Naive thymus-derived CD4-positive, alpha-beta T cell (primary cell): ENCODE data around the gene ANKH. TPM values are rescaled to one million over a fixed set of nuclear protein-coding genes. Genes with fewer than 3 reads are reported as not detected.

Experiments
- ATAC-seq: fragments of 150-1000 bp; cut with Tn5 transposase; 2 replicates; pipeline ENCODE4 v1.10.0; 2021; ENCODE audit warnings: mild to moderate bottlenecking, moderate library complexity
- CTCF ChIA-PET: fragments of 350-600 bp; sonication (Branson Sonifier 250); formaldehyde crosslinking; loops from one replicate; lab custom pipeline; 2021; ENCODE audit warnings: antibody characterized with exemption; lab: Charles Lee
- POLR2A ChIA-PET: fragments of 350-600 bp; sonication (Branson Sonifier 250); formaldehyde crosslinking; loops from one replicate; lab custom pipeline; 2021; ENCODE audit warnings: antibody characterized with exemption, inconsistent platforms; lab: Charles Lee
- DNase-seq, 9 donors: peaks; one replicate each; pipeline versions ENCODE4 v3.0.0 to v3.0.0-alpha.2; 2020 to 2022; ENCODE audit warnings: mixed read lengths in 1 of 9
- H3K27ac ChIP-seq: one replicate; pipeline ENCODE4 v1.7.0; 2013; ENCODE audit warnings: mild to moderate bottlenecking, low read depth, low read length, moderate library complexity
- H3K27me3 ChIP-seq, 2 donors: one replicate each; pipeline ENCODE4 v1.7.0; 2013; ENCODE audit warnings: low read length in 2 of 2, mild to moderate bottlenecking in 2 of 2, moderate library complexity in 2 of 2; ENCODE audit not compliant: control insufficient read depth in 2 of 2, insufficient read depth in 2 of 2
- H3K36me3 ChIP-seq, 3 experiments: 1 replicate in 2 of 3; 2 replicates in 1 of 3; pipeline ENCODE4 v1.7.0; 2013; ENCODE audit warnings: low read length in 3 of 3, mild to moderate bottlenecking in 3 of 3, moderate library complexity in 1 of 3; ENCODE audit not compliant: insufficient read depth in 3 of 3, control insufficient read depth in 2 of 3
- H3K4me1 ChIP-seq, 2 donors: one replicate each; pipeline ENCODE4 v1.7.0; 2013; ENCODE audit warnings: low read length in 2 of 2, mild to moderate bottlenecking in 2 of 2, moderate library complexity in 1 of 2; ENCODE audit not compliant: control insufficient read depth in 2 of 2, insufficient read depth in 2 of 2
- H3K4me3 ChIP-seq: 2 replicates; pipeline ENCODE4 v1.7.0; 2013; ENCODE audit warnings: mild to moderate bottlenecking, low read length
- H3K9me3 ChIP-seq, 3 experiments: 1 replicate in 2 of 3; 2 replicates in 1 of 3; pipeline ENCODE4 v1.7.0; 2013; ENCODE audit warnings: low read length in 3 of 3; ENCODE audit not compliant: control insufficient read depth in 2 of 3
- H3K27ac Mint-ChIP-seq, 9 donors: one replicate each; pipeline ENCODE4 v1.8.0; 2020 to 2022; ENCODE audit warnings: mixed read lengths in 9 of 9, mild to moderate bottlenecking in 8 of 9, moderate library complexity in 5 of 9, inconsistent platforms in 2 of 9
- H3K27me3 Mint-ChIP-seq, 5 donors: one replicate each; pipeline ENCODE4 v1.8.0; 2021 to 2022; ENCODE audit warnings: mixed read lengths in 5 of 5, mild to moderate bottlenecking in 1 of 5
- H3K36me3 Mint-ChIP-seq, 5 donors: one replicate each; pipeline ENCODE4 v1.8.0; 2020 to 2022; ENCODE audit warnings: mixed read lengths in 5 of 5, mild to moderate bottlenecking in 3 of 5, inconsistent platforms in 1 of 5
- H3K4me1 Mint-ChIP-seq, 7 donors: one replicate each; pipeline ENCODE4 v1.8.0; 2020 to 2022; ENCODE audit warnings: mixed read lengths in 7 of 7, mild to moderate bottlenecking in 3 of 7, inconsistent platforms in 1 of 7
- H3K4me3 Mint-ChIP-seq, 10 donors: one replicate each; pipeline ENCODE4 v1.8.0; 2020 to 2022; ENCODE audit warnings: mild to moderate bottlenecking in 10 of 10, mixed read lengths in 10 of 10, moderate library complexity in 6 of 10, inconsistent platforms in 2 of 10
- H3K9me3 Mint-ChIP-seq, 11 donors: one replicate each; pipeline ENCODE4 v1.8.0; 2020 to 2022; ENCODE audit warnings: mixed read lengths in 11 of 11, mild to moderate bottlenecking in 4 of 11, inconsistent platforms in 1 of 11, moderate library complexity in 1 of 11
- intact Hi-C, 2 donors: fragments of 100-400 bp; cut with micrococcal nuclease; formaldehyde crosslinking; loops; one replicate each; pipeline ENCODE4 v1.15.1; 2023
- polyA plus RNA-seq, 2 donors: library from polyadenylated mRNA; unstranded; fragments of 300-500 nt; fragmentation: Illumina TruSeq; gene quantifications; one replicate each; pipeline ENCODE4 v1.2.3, GENCODE V29; 2021
- total RNA-seq, 6 experiments: library from RNA in 5 of 6; stranded (reverse) in 5 of 6; gene quantifications; 1 replicate in 5 of 6; 2 replicates in 1 of 6; pipeline ENCODE4 v1.2.3 and lab custom pipeline; 2021 to 2026

Gene ANKH
- total and polyA plus RNA-seq, 7 experiments from 2014 or later, result 35.9 to 190 (median 69.5) TPM

GRCh38 chr5:14766584-14766983 is 105.0 kb downstream of the ANKH start:
- Mint-ChIP-seq H3K9me3 (no peaks in the 10 kb centered on the region), H3K27ac (peak overlapping the region in 2 of 9 donors; percentile 13 to 63), H3K4me3 (no peak overlapping the region), H3K27me3 (no peaks in the 10 kb centered on the region), H3K4me1 (peaks cover 3 to 27% (median 10%) of the 10 kb centered on the region in 7 donors), H3K36me3 (peaks cover 4 to 45% (median 8%) of the 10 kb centered on the region in 5 donors)
- POLR2A ChIA-PET, result no interaction called here
- intact Hi-C loops, result no loop called here
- H3K4me1 ChIP-seq, result no peaks in the 10 kb centered on the region
- H3K27me3 ChIP-seq, result no peaks in the 10 kb centered on the region
- no peak for ATAC-seq
- H3K9me3 ChIP-seq, result no peaks in the 10 kb centered on the region
- H3K4me3 ChIP-seq, result no peak overlapping the region
- CTCF ChIA-PET, result interaction anchor here (0.8 to 1.1 kb wide), 2 partner anchors 15 to 82 kb away, joined by 3 read pairs; no protein-coding TSS in a partner anchor
- peaks cover 0 to 11% (median 0%) of the 10 kb centered on the region in 3 experiments for H3K36me3 ChIP-seq
- no peak for DNase-seq
- no peak overlapping the region for H3K27ac ChIP-seq

- Mint-ChIP-seq H3K27ac (no peak overlapping the region), H3K4me1 (peaks cover 0 to 27% (median 10%) of the 10 kb centered on the region in 7 donors), H3K36me3 (peaks cover 4 to 53% (median 8%) of the 10 kb centered on the region in 5 donors), H3K27me3 (no peaks in the 10 kb centered on the region), H3K9me3 (no peaks in the 10 kb centered on the region), H3K4me3 (no peak overlapping the region)
- POLR2A ChIA-PET, result interaction anchor here (0.6 kb wide), 1 partner anchor 112 kb away, joined by 3 read pairs; no protein-coding TSS in a partner anchor
- DNase-seq (no peak), ATAC-seq (no peak)
- Histone ChIP-seq H3K9me3 (no peaks in the 10 kb centered on the region), H3K4me3 (no peak overlapping the region), H3K27me3 (no peaks in the 10 kb centered on the region), H3K4me1 (no peaks in the 10 kb centered on the region), H3K36me3 (peaks cover 0 to 11% (median 0%) of the 10 kb centered on the region in 3 experiments), H3K27ac (no peak overlapping the region)
- intact Hi-C loops, result no loop called here
- CTCF ChIA-PET, result interaction anchor here (0.7 kb wide), 1 partner anchor 14 kb away, joined by 7 read pairs; no protein-coding TSS in a partner anchor
Observed at GRCh38 chr5:14765587-14765986, 106.0 kb downstream of the ANKH start.

- no peak overlapping the region for H3K27ac ChIP-seq
- DNase-seq (no peak), ATAC-seq (no peak)
- no peaks in the 10 kb centered on the region for H3K9me3 ChIP-seq
- H3K4me1 ChIP-seq, result no peaks in the 10 kb centered on the region
- ChIA-PET CTCF (interaction anchor here (0.9 to 1.0 kb wide), 2 partner anchors 38 to 143 kb away, joined by 3 read pairs; no protein-coding TSS in a partner anchor), POLR2A (no interaction called here)
- H3K4me1 Mint-ChIP-seq, result peaks cover 0 to 15% (median 4%) of the 10 kb centered on the region in 7 donors
- no peak overlapping the region for H3K4me3 Mint-ChIP-seq
- H3K36me3 Mint-ChIP-seq, result peaks cover 5 to 56% (median 15%) of the 10 kb centered on the region in 5 donors
- H3K9me3 Mint-ChIP-seq, result no peaks in the 10 kb centered on the region
- H3K27me3 Mint-ChIP-seq, result no peaks in the 10 kb centered on the region
- H3K4me3 ChIP-seq, result no peak overlapping the region
- H3K36me3 ChIP-seq, result peaks cover 0 to 7% (median 0%) of the 10 kb centered on the region in 3 experiments
- H3K27ac Mint-ChIP-seq, result no peak overlapping the region
- H3K27me3 ChIP-seq, result no peaks in the 10 kb centered on the region
- intact Hi-C loops, result no loop called here
Observed at GRCh38 chr5:14762549-14763216, 108.9 kb downstream of the ANKH start.

GRCh38 chr5:14760548-14761002 is 111.0 kb downstream of the ANKH start:
- H3K9me3 Mint-ChIP-seq, result no peaks in the 10 kb centered on the region

GRCh38 chr5:14759744-14760547 is 111.6 kb downstream of the ANKH start:
- Mint-ChIP-seq H3K36me3 (peaks cover 0 to 45% (median 6%) of the 10 kb centered on the region in 5 donors), H3K4me1 (peaks cover 0 to 8% (median 0%) of the 10 kb centered on the region in 7 donors), H3K9me3 (no peaks in the 10 kb centered on the region), H3K27ac (peak overlapping the region in 3 of 9 donors; percentile 72 to 83 (median 79)), H3K27me3 (no peaks in the 10 kb centered on the region), H3K4me3 (no peak overlapping the region)
- Histone ChIP-seq H3K9me3 (no peaks in the 10 kb centered on the region), H3K27me3 (no peaks in the 10 kb centered on the region), H3K4me3 (no peak overlapping the region), H3K4me1 (no peaks in the 10 kb centered on the region), H3K27ac (no peak overlapping the region), H3K36me3 (peaks cover 0 to 17% (median 0%) of the 10 kb centered on the region in 3 experiments)
- ATAC-seq (no peak), DNase-seq (no peak)
- intact Hi-C loops, result no loop called here
- ChIA-PET CTCF (interaction anchor here (0.6 to 1.0 kb wide), 2 partner anchors 82 to 111 kb away, joined by 4 read pairs; no protein-coding TSS in a partner anchor), POLR2A (interaction anchor here (0.6 kb wide), 1 partner anchor 36 kb away, joined by 3 read pairs; no protein-coding TSS in a partner anchor)

More at GRCh38 chr5:14760548-14761002, 111.0 kb downstream of the ANKH start:
- no peak overlapping the region for H3K27ac Mint-ChIP-seq
- intact Hi-C loops, result no loop called here
- H3K27me3 ChIP-seq, result no peaks in the 10 kb centered on the region
- POLR2A ChIA-PET, result no interaction called here
- peaks cover 0 to 8% (median 0%) of the 10 kb centered on the region in 7 donors for H3K4me1 Mint-ChIP-seq
- no peaks in the 10 kb centered on the region for H3K9me3 ChIP-seq
- CTCF ChIA-PET, result interaction anchor here (1.0 kb wide), 1 partner anchor 110 kb away, joined by 4 read pairs; no protein-coding TSS in a partner anchor
- H3K27ac ChIP-seq, result no peak overlapping the region
- H3K4me3 Mint-ChIP-seq, result no peak overlapping the region
- ATAC-seq (no peak), DNase-seq (no peak)
- H3K4me1 ChIP-seq, result no peaks in the 10 kb centered on the region
- H3K27me3 Mint-ChIP-seq, result no peaks in the 10 kb centered on the region
- peaks cover 0 to 51% (median 11%) of the 10 kb centered on the region in 5 donors for H3K36me3 Mint-ChIP-seq
- H3K4me3 ChIP-seq, result no peak overlapping the region
- H3K36me3 ChIP-seq, result peaks cover 0 to 14% (median 0%) of the 10 kb centered on the region in 3 experiments

- Mint-ChIP-seq H3K4me1 (peaks cover 0 to 12% (median 5%) of the 10 kb centered on the region in 7 donors), H3K9me3 (peaks cover 0 to 1% (median 0%) of the 10 kb centered on the region in 11 donors), H3K4me3 (no peak overlapping the region), H3K27me3 (no peaks in the 10 kb centered on the region), H3K27ac (peak overlapping the region in 1 of 9 donors; percentile 63), H3K36me3 (peaks cover 9 to 48% (median 15%) of the 10 kb centered on the region in 5 donors)
- Histone ChIP-seq H3K27ac (no peak overlapping the region), H3K9me3 (no peaks in the 10 kb centered on the region), H3K4me1 (no peaks in the 10 kb centered on the region), H3K36me3 (peaks cover 0 to 23% (median 0%) of the 10 kb centered on the region in 3 experiments), H3K4me3 (no peak overlapping the region), H3K27me3 (no peaks in the 10 kb centered on the region)
- POLR2A ChIA-PET, result no interaction called here
- intact Hi-C loops, result no loop called here
- DNase-seq (no peak), ATAC-seq (peak; percentile 80)
- CTCF ChIA-PET, result no interaction called here
Observed at GRCh38 chr5:14757850-14758249, 113.7 kb downstream of the ANKH start.
